ENCODE data around the gene AP3B1. TPM values are rescaled to one million over a fixed set of nuclear protein-coding genes. Genes with fewer than 3 reads are reported as not detected.

Gene AP3B1
- total RNA-seq, 1 experiment from 2014 or later: 41.8 TPM

GRCh38 chr5:77993855-77994318 lies 300.6 kb downstream of the AP3B1 start:
- Histone ChIP-seq H3K27ac (ENCODE audit: insufficient read length, low read depth, low read length) (no peak overlapping the region), H3K27me3 (ENCODE audit: insufficient read depth, low read length) (no peaks in the 10 kb centered on the region)

More at GRCh38 chr5:77993855-77994318, 300.6 kb downstream of the AP3B1 start:
- no peak for DNase-seq
- whole genome bisulfite sequencing (ENCODE audit: extremely low coverage, insufficient read length, low lambda C conversion rate): no CpG with 5 or more reads among the region's 10 CpGs
- H2BK120ac ChIP-seq (ENCODE audit: low read depth, low read length, poor library complexity, severe bottlenecking): no peak overlapping the region
- Mint-ChIP-seq H3K4me3 (no peak overlapping the region; a peak in 1 of 5 replicates), H3K4me1 (peaks cover 42 to 55% of the 10 kb centered on the region in 2 experiments), H3K36me3 (ENCODE audit: insufficient read depth in 1 of 3, low read depth in 3 of 3) (peaks cover 0 to 4% (median 0%) of the 10 kb centered on the region in 3 experiments; a peak in 4 of 7 replicates), H3K27ac (no peak overlapping the region), H3K9me3 (no peaks in the 10 kb centered on the region), H3K27me3 (ENCODE audit: low read depth) (peaks cover 50% of the 10 kb centered on the region)
- H4K20me1 ChIP-seq (ENCODE audit: control insufficient read depth, insufficient read depth, insufficient read length): no peaks in the 10 kb centered on the region
- no peaks in the 10 kb centered on the region for H3K79me1 ChIP-seq (ENCODE audit: insufficient read depth, low read depth, low read length, poor library complexity, severe bottlenecking)
- peaks cover 12% of the 10 kb centered on the region; the same call in 1 of the 2 replicates for H3K4me1 ChIP-seq (ENCODE audit: insufficient read depth, low read length)
- H3K9me3 ChIP-seq (ENCODE audit: control insufficient read depth, low read depth, low read length): no peaks in the 10 kb centered on the region
- H3K23me2 ChIP-seq (ENCODE audit: insufficient read length, low read depth, low read length, poor library complexity, severe bottlenecking): no peaks in the 10 kb centered on the region
- no peak overlapping the region for H3K18ac ChIP-seq (ENCODE audit: insufficient read length, low read depth, low read length)
- no peak overlapping the region for H2BK5ac ChIP-seq (ENCODE audit: insufficient read length, low read length)
- H3K79me2 ChIP-seq (ENCODE audit: insufficient read depth, low read length): no peaks in the 10 kb centered on the region
- H3K4ac ChIP-seq (ENCODE audit: low read depth, low read length): no peak overlapping the region
- H2BK20ac ChIP-seq (ENCODE audit: low read depth, low read length, poor library complexity, severe bottlenecking): no peak overlapping the region
- H2BK15ac ChIP-seq (ENCODE audit: low read depth, low read length): no peak overlapping the region
- H4K8ac ChIP-seq (replicated peaks; ENCODE audit: insufficient read length, low read depth, low read length): no peak overlapping the region
- H2BK12ac ChIP-seq (ENCODE audit: insufficient read length, low read depth, low read length): no peak overlapping the region
- H3T11ph ChIP-seq (ENCODE audit: low read length): no peak overlapping the region
- H2AFZ ChIP-seq (ENCODE audit: low read length): no peak overlapping the region
- TF ChIP-seq CTCF (conservative IDR thresholded peaks at IDR 0.05): no peak
- H4K91ac ChIP-seq (ENCODE audit: insufficient read length, low read depth, low read length): no peak overlapping the region
- no peak overlapping the region for H3K14ac ChIP-seq (ENCODE audit: insufficient read depth, low read length)
- H3K56ac ChIP-seq (ENCODE audit: insufficient read length, low read depth, low read length): no peak overlapping the region
- no peak overlapping the region for H3K23ac ChIP-seq (ENCODE audit: insufficient read length, low read depth, low read length)
- H2AK5ac ChIP-seq (ENCODE audit: insufficient read length, low read length): no peak overlapping the region
- H4K5ac ChIP-seq (ENCODE audit: insufficient read length, low read depth, low read length): no peak overlapping the region
- H3K9ac ChIP-seq (ENCODE audit: extremely low read depth, insufficient read length, low read length): no peak overlapping the region
- no peak overlapping the region for H3K4me2 ChIP-seq (ENCODE audit: insufficient read depth, insufficient read length, low read length)

Data from H9 (cell line).